GM20431 (cell line): ENCODE results near the gene RNF144B.
"Not testable (repeated sequence)": the region's sequence is repeated elsewhere in the genome, so short reads cannot be mapped to it uniquely, and the experiment has no call there.

Experiments
- in situ Hi-C: fragments of 300-500 bp; cut with MseI, MboI; formaldehyde crosslinking; loops from one replicate; pipeline ENCODE4 v1.15.0; 2020; ENCODE audit warnings: low sequenced_read_pairs; ENCODE audit not compliant: unreplicated experiment

The RNF144B gene

DNA sequence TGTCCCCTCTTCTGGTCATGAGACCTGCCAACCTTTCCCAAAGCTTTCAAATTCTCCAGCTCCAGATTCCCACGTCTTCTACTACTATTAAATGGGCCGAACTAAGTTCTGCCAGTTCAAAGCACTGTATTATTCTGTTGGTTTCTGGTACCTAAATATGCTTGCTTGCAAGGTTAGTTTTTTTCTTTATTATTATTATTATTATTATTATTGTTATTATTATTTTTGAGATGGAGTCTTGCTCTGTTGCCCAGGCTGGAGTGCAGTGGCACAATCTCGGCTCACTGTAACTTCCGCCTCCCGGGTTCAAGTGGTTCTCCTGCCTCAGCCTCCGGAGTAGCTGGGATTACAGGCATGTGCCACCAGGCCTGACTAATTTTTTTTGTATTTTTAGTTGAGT is 17.8 kb downstream of the RNF144B start:
- in situ Hi-C loops: not testable (repeated sequence)

GRCh38 chr6:18405477-18406293 is 18.5 kb downstream of the RNF144B start:
- in situ Hi-C loops: no loop called here

DNA sequence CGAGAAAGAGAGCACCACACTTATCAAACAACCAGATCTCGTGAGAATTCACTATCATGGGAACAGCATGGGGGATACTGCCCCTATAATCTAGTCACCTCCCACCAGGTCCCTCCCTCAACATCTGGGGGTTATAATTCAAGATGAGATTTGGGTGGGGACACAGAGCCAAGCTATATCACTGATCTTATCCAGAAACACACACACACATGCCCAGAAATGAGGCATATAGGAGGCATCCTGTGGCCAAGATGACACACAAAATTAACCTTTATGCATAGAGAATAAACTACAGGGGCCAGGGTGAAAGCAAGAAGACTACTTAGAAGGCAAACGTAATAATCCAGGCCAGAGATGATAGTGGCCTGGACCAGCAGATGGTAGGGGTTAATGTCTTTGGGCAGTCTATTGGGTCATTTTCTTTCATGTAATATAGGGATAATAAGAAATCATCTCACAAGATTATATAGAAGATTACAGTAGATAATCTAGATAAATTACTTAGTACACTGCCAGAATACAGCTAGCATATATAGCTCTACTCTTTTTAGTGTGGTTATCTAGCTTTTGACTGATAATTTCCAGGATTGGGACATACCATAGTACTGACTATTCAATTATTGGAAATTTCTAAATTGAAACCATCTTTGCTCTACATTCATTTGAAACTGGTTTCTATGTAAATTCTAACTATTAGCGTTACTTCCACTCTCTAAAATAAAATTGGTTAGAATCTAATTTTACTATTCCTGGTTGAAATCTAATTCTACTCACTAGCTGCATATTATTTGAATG is 20.0 kb downstream of the RNF144B start:
- in situ Hi-C loops: no loop called here

DNA sequence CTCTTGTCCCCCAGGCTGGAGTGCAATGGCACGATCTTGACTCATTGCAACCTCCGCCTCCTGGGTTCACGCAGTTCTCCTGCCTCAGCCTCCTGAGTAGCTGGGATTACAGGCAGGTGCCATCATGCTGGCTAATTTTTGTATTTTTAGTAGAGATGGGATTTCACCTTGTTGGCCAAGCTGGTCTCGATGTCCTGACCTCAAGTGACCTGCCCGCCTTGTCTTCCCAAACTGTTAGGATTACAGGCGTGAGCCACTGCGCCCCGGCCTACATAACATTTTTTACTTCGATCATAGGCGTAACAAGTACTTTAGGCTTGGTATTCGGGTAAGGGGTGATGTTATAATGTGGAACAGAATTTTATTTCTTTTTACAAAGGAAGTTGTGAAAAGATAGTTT is 22.5 kb downstream of the RNF144B start:
- in situ Hi-C loops: not testable (repeated sequence)

- in situ Hi-C loops: no loop called here
Observed at GRCh38 chr6:18410412-18410811, 23.3 kb downstream of the RNF144B start.

GRCh38 chr6:18412068-18412467 is 24.9 kb downstream of the RNF144B start:
- in situ Hi-C loops: no loop called here

- in situ Hi-C loops: no loop called here
Observed at GRCh38 chr6:18412644-18413043, 25.5 kb downstream of the RNF144B start.

DNA sequence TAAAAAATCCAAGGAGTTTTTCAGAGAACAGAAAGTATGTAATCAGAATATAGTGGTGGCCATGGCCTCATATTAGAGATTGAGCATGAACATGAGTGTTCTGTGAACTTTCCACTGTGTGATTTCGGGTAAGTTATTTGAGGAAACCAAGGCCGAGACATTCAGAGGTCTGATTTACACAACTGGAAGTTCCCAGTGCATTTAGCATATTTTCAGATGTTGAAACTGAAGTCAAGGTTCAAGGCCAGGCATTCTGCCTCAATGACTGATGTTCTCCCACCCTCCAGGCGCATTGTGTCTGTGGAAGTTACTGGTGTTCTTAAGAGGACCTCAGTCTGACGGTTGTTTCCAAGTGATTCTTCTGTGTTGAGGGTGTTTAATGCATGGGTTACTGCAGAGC is 26.2 kb downstream of the RNF144B start:
- in situ Hi-C loops: no loop called here

- in situ Hi-C loops: no loop called here
Observed at GRCh38 chr6:18414116-18414515, 27.0 kb downstream of the RNF144B start.

GRCh38 chr6:18415207-18415606 is 28.1 kb downstream of the RNF144B start:
- in situ Hi-C loops: no loop called here

DNA sequence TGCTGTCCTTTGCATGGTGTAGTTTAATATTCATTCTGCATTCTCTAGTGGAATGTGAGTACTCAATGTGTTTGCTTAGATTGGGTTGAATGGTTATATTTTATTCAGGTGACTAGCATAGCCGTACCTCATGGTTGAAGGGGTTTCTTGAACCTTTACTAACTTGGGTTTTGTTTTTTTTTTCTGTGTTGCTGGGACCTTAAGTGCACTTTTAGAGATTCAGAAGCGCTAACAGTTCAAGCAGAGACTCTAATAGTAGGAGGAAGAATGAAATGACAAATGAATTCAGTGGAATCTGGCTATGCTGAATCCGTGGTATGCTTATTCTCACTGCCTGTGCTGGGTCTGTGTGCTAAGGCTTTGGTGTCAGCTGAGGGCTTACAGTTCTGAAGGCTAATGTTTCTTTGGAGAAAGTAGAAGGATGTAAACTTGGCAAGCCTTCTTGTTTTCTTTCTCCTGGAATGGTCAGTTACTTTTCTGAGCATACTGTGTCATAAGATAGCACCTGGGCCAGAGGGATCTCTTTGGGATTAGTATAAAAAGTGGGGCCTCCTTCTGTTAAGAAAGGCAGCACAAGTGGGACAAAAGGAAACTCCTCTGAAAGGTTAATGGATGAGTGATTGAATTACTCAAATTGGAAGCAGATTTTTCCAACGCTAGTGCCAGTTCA is 28.7 kb downstream of the RNF144B start:
- in situ Hi-C loops: no loop called here

DNA sequence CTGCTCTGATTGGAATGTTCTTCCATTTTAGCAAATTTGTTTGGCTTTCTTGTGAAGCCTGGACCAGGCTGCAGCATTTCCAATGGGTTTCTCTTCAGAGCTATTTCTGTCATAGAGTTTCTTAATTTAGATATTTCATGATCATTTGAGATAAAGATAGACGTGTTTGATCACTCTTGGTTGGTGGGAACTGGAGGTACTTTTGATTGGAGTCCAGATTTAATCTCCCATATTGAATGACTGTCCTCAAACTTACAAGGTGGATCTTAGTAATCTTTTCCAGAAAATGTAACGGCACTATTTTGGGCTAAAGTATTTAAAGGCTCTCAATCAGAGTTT is 29.2 kb downstream of the RNF144B start:
- in situ Hi-C loops: no loop called here

- in situ Hi-C loops: no loop called here
Observed at GRCh38 chr6:18420328-18420727, 33.2 kb downstream of the RNF144B start.

DNA sequence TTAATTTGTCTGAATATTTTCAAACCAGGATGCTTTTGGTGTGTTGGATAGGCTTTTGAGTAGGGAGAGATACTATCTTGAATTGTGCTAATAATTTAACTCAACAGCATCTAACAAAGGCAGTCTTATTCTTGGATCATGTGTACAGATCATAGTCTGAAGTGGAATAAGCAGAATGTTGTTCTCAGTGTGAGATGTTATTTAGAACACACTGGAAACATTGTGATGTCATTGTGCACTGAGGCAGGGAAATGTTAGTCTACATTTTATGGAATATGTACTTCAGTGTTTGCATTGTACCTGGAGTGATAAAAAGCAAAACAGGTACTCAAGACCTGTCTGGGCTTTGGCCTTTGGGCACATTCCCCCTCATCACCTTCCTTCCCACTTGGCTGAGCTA is 35.0 kb downstream of the RNF144B start:
- in situ Hi-C loops: no loop called here

DNA sequence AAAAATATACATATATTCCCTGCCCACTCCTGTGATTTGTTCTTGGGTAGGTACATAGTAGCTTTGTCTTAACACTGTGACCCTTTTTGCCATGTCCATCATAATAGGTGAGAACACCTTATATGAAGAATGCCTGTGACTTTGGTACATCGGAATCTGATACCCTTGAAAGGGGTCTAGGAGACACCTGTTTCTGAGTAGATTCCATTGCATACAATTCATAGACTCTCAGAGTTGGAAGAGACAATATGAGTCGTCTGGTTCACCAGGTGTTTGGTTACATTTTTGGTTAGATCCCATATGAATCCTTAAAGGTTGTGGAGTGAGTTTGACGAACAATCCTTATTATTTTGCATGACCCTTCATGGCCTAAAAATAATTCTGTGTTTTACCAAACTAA is 36.3 kb downstream of the RNF144B start:
- in situ Hi-C loops: no loop called here

DNA sequence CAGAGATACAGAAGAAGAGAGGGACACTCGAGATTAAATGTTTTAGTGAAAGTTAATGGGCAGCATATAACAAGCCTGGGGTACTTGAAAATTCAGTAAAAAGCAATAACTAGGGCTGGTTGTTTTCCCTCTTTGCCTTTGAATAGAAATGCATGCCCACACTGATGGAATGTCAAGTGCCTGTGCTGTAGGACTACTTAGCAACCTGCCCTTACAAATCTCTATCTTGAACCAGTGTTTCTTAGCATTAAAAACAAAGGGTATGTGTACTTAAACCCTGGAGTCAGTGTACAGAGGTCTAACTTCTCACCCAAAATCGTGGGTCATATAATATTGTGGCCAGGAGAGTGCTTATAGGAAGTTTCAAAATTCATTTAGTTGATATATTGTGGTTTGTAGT is 37.1 kb downstream of the RNF144B start:
- in situ Hi-C loops: no loop called here

- in situ Hi-C loops: no loop called here
Observed at GRCh38 chr6:18425218-18425617, 38.1 kb downstream of the RNF144B start.

DNA sequence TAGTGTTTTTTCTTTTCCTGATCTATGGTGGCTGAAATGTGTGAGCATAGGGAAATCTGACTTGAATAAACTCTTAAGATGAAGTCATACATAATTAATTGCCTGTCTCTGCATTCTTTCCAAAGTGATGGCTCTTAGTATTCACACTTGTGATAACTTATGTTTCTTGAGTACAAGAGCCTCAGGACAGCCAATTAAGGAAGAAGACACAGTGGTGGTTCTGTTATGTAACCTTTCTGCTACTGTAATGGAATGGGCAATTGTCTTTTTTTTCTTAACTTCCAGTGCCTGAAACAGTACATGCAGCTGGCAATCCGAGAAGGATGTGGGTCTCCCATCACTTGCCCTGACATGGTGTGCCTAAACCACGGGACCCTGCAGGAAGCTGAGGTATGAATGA is 40.1 kb downstream of the RNF144B start:
- in situ Hi-C loops: no loop called here

DNA sequence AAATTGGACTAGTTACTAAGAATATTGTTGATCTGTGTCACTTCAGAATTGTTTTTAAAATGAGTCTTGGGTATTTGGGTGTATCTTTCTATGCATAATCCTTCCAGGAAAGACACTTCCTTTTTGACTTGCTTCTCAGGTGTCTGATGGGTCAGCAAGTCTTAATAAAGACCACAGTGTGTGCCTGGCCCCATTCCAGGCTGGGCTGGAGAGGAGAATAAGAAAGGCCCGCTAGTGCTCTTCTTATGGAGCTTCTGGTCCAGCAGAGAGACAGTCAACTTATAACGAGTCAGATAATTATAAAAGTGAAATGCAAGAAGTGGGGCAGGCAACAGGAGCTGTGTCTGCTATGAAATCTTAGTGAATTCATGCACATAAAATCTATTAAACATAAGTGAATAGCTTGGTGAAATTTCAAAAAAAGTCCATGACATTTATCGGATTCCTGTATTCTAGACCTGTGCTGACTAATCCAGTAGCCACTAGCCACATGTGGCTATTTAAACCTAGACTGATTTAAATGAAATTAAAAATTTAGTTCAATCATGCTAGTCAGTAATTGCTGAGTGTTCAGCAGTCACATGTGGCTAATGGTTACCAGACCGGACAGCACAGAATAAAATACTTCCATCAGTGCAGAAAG is 42.6 kb downstream of the RNF144B start:
- in situ Hi-C loops: no loop called here

DNA sequence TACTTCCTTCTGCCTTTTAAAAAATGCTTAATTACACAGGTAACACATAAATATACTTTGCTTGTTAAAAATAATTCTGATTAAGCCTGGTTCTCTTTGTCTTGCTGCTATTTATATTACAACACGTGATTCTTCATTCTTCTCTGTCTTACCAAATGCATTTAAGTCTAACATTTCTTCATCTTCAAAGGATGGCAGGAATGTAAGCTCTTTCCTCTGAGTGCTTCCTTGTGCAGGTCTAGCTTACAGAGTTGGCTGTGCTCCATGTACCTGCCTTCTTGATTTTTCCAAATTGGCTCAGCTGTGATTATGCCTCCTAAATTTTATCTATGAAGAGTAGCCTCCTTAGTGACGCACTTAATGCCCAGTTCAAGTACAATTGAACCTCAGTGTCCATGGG is 44.4 kb downstream of the RNF144B start:
- in situ Hi-C loops: no loop called here

DNA sequence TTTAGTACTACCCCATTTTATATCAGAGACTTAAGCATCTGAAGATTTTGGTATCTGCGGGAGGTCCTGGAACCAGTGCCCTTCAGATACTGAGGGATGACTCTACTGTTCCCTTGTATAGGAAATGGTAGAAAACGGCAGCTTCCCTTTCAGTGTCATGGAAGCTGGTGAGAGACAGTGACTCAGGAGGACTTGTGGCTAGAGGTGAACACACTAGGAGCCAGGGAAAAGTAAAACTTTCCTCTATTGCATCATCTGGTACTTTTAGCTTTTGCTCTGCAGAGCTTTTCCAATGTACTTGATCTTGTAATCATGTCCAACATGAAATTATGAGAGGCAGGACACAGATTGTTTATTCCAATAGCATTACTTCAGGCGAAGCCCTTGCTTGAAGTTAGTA is 45.0 kb downstream of the RNF144B start:
- in situ Hi-C loops: no loop called here
